ENCODE measurements around the gene GPX4. TPM values are rescaled to one million over a fixed set of nuclear protein-coding genes. Genes with fewer than 3 reads are reported as not detected.

GPX4 gene
- total RNA-seq, 1 donor from 2014 or later, result 245 TPM

DNA sequence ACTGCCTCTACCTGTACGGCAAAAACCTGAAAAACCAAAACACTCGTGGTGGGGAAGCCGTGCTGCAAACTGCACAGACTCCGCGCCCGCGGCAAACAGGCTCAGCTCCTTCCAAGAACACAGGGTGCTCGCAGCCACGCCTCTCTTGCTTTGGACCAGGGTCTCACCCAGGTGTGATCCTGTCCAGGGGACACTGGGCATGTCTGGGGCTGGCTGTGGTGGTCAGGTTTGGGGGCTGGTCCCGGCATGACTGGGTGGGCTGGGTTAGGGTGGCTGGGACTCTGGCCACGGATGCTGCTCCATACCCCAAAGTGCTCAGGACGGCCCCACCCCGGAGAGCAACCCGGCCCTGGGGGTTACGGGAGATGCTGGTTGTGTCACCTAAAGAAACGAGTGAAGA is 13.9 kb downstream of the GPX4 start:
- Mint-ChIP-seq H3K4me1 (ENCODE audit: low read depth) (peaks cover 6% of the 10 kb centered on the region), H3K27ac (ENCODE audit: unreplicated experiment) (no peak overlapping the region), H3K4me3 (ENCODE audit: unreplicated experiment) (no peak overlapping the region), H3K9me3 (ENCODE audit: low read depth) (no peaks in the 10 kb centered on the region), H3K36me3 (ENCODE audit: low read depth) (peaks cover 15% of the 10 kb centered on the region), H3K27me3 (ENCODE audit: low read depth) (no peaks in the 10 kb centered on the region)
- TF ChIP-seq, protein P1, sequence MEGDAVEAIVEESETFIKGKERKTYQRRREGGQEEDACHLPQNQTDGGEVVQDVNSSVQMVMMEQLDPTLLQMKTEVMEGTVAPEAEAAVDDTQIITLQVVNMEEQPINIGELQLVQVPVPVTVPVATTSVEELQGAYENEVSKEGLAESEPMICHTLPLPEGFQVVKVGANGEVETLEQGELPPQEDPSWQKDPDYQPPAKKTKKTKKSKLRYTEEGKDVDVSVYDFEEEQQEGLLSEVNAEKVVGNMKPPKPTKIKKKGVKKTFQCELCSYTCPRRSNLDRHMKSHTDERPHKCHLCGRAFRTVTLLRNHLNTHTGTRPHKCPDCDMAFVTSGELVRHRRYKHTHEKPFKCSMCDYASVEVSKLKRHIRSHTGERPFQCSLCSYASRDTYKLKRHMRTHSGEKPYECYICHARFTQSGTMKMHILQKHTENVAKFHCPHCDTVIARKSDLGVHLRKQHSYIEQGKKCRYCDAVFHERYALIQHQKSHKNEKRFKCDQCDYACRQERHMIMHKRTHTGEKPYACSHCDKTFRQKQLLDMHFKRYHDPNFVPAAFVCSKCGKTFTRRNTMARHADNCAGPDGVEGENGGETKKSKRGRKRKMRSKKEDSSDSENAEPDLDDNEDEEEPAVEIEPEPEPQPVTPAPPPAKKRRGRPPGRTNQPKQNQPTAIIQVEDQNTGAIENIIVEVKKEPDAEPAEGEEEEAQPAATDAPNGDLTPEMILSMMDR (IDR thresholded peaks at IDR 0.05), result no peak
- no peak for DNase-seq (ENCODE audit: low spot score)

- Mint-ChIP-seq H3K36me3 (ENCODE audit: low read depth) (peaks cover 18% of the 10 kb centered on the region), H3K9me3 (ENCODE audit: low read depth) (no peaks in the 10 kb centered on the region), H3K27ac (ENCODE audit: unreplicated experiment) (no peak overlapping the region), H3K4me1 (ENCODE audit: low read depth) (peaks cover under 1% of the 10 kb centered on the region), H3K27me3 (ENCODE audit: low read depth) (no peaks in the 10 kb centered on the region), H3K4me3 (ENCODE audit: unreplicated experiment) (no peak overlapping the region)
- TF ChIP-seq, protein P1 (IDR thresholded peaks at IDR 0.05), result no peak
- no peak for DNase-seq (ENCODE audit: low spot score)
These were observed 15.2 kb downstream of the GPX4 start for GRCh38 chr19:1118999-1119398.

- Mint-ChIP-seq H3K9me3 (ENCODE audit: low read depth) (no peaks in the 10 kb centered on the region), H3K4me3 (ENCODE audit: unreplicated experiment) (no peak overlapping the region), H3K27ac (ENCODE audit: unreplicated experiment) (no peak overlapping the region), H3K27me3 (ENCODE audit: low read depth) (no peaks in the 10 kb centered on the region), H3K4me1 (ENCODE audit: low read depth) (no peaks in the 10 kb centered on the region), H3K36me3 (ENCODE audit: low read depth) (peaks cover 18% of the 10 kb centered on the region)
- DNase-seq (ENCODE audit: low spot score), result no peak
- TF ChIP-seq, protein P1 (IDR thresholded peaks at IDR 0.05), result no peak
These were observed 15.9 kb downstream of the GPX4 start for GRCh38 chr19:1119475-1120217.

DNA sequence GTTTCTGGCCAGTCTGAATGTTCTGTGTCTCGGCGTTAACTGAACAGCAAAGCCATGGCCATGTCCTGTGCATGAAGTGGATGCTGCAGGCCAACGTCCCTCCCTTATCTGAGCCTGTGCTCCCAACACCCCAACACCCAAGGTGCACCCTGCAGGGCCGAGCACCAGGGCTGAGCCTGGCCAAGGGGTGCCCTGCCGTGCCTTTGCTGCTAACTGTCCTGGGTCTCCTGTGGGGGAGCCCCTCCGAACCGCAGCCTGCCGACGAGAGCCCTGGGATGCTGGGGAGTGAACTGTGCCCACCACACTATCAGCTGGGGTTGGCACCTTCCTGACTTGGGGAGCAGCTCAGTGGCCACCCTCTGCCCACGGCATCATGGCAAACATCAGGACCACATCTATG is 17.6 kb downstream of the GPX4 start:
- DNase-seq (ENCODE audit: low spot score), result no peak
- TF ChIP-seq, protein P1 (IDR thresholded peaks at IDR 0.05), result no peak
- Mint-ChIP-seq H3K27me3 (ENCODE audit: low read depth) (no peaks in the 10 kb centered on the region), H3K9me3 (ENCODE audit: low read depth) (no peaks in the 10 kb centered on the region), H3K36me3 (ENCODE audit: low read depth) (peaks cover 19% of the 10 kb centered on the region), H3K27ac (ENCODE audit: unreplicated experiment) (no peak overlapping the region), H3K4me3 (ENCODE audit: unreplicated experiment) (no peak overlapping the region), H3K4me1 (ENCODE audit: low read depth) (peaks cover 11% of the 10 kb centered on the region)

DNA sequence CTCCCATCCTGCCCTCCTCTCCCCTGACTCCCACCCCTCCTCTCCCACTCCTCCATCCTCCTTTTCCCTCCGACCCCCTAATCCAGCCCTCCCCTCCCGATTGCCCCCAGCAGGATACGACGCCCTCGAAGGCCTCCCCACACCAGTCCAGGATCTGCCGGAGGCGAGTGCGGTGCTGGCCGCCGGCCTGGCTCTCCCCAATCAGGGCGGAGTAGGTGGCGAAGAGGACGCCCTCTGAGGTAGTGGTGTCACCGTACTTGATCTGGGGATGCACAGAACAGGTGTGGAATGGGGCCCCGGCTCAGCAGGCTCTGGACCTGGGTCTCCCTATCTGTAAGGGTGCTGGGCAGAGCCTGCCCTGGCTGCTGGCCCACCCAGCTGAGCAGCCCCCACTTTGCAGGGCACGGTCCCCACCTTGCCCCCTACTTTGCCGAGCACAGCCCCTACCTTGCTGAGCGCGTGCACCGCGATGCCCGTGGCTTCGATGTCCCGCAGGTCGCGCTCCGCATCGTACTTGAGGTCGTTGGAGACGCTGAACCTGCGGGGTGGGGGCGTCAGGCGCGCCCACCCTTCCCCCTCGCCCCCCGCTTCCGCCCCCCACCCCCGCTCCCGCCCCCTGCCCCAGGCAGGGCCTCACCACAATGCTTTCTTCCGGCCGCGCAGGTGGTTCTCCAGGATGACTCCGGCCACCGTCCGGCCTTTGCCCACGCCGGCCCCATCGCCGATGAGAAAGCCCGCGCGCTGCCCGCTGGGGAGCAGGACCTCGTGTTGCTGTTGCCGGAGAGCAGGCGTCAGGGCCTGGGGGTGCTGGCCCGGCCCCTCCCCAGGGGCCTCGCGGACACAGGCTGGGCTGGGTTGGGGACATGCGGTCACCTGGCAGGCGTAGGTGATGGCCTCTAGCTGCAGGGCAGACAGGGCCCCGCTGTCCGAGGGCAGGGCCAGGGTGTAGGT is 18.5 kb downstream of the GPX4 start:
- Mint-ChIP-seq H3K9me3 (ENCODE audit: low read depth) (no peaks in the 10 kb centered on the region), H3K36me3 (ENCODE audit: low read depth) (peaks cover 19% of the 10 kb centered on the region), H3K27ac (ENCODE audit: unreplicated experiment) (no peak overlapping the region), H3K4me1 (ENCODE audit: low read depth) (peaks cover 20% of the 10 kb centered on the region), H3K27me3 (ENCODE audit: low read depth) (no peaks in the 10 kb centered on the region), H3K4me3 (ENCODE audit: unreplicated experiment) (no peak overlapping the region)
- DNase-seq (ENCODE audit: low spot score), result no peak
- TF ChIP-seq, protein P1 (IDR thresholded peaks at IDR 0.05), result no peak

Measured in chondrocyte (in vitro differentiated cells).